HepG2 (cell line): Measurements from ENCODE around the gene HTR2A. TPM values are rescaled to one million over a fixed set of nuclear protein-coding genes. Genes with fewer than 3 reads are reported as not detected.

Source experiments
- CAMTA2 ChIP-seq: sonication (generic); formaldehyde crosslinking; IDR thresholded peaks from 2 replicates; pipeline ENCODE4 v1.4.0; 2020; ENCODE audit warnings: mild to moderate bottlenecking, missing genetic modification reagents, borderline replicate concordance
- FOXK1 ChIP-seq: sonication (generic); formaldehyde crosslinking; IDR thresholded peaks from 2 replicates; pipeline ENCODE4 v1.4.0; 2020; ENCODE audit warnings: low read depth, missing genetic modification reagents, borderline replicate concordance
- GABPA ChIP-seq, 2 experiments: IDR thresholded peaks; 2 replicates each; pipeline ENCODE4 v1.6.1; 2011 to 2016; ENCODE audit warnings: low read depth in 2 of 2, low read length in 1 of 2, missing biosample characterization in 1 of 2, missing genetic modification characterization in 1 of 2
- HIC2 ChIP-seq: sonication (generic); formaldehyde crosslinking; IDR thresholded peaks from 2 replicates; pipeline ENCODE4 v1.9.0; 2022; ENCODE audit warnings: low read depth, missing genetic modification reagents
- KDM5B ChIP-seq: sonication (generic); formaldehyde crosslinking; IDR thresholded peaks from 2 replicates; pipeline ENCODE4 v1.4.0; 2020; ENCODE audit warnings: missing genetic modification reagents, mild to moderate bottlenecking, borderline replicate concordance
- NFE2L1 ChIP-seq: sonication (generic); formaldehyde crosslinking; IDR thresholded peaks from 2 replicates; pipeline ENCODE4 v1.4.0; 2020; ENCODE audit warnings: missing genetic modification reagents, mild to moderate bottlenecking, borderline replicate concordance
- NR1H2 ChIP-seq: sonication (generic); formaldehyde crosslinking; IDR thresholded peaks from 2 replicates; pipeline ENCODE4 v1.8.1; 2022; ENCODE audit warnings: low read depth, missing genetic modification reagents, borderline replicate concordance
- STAT5B ChIP-seq: sonication (generic); formaldehyde crosslinking; IDR thresholded peaks from 2 replicates; pipeline ENCODE4 v1.4.0; 2020; ENCODE audit warnings: missing genetic modification reagents
- TFE3 ChIP-seq: IDR thresholded peaks from 2 replicates; pipeline ENCODE4 v1.6.1; 2016
- YY1 ChIP-seq: IDR thresholded peaks from 2 replicates; pipeline ENCODE4 v1.6.1; 2011; ENCODE audit warnings: low read length, low read depth, moderate library complexity, mild to moderate bottlenecking; ENCODE audit not compliant: insufficient read depth, insufficient replicate concordance
- ZNF230 ChIP-seq: sonication (generic); formaldehyde crosslinking; IDR thresholded peaks from 2 replicates; pipeline ENCODE4 v1.4.0; 2020; ENCODE audit warnings: mild to moderate bottlenecking, missing genetic modification reagents
- ZNF530 ChIP-seq: sonication (generic); formaldehyde crosslinking; IDR thresholded peaks from 2 replicates; pipeline ENCODE4 v1.5.0; 2020; ENCODE audit warnings: low read depth, mild to moderate bottlenecking, missing genetic modification reagents
- ZNF704 ChIP-seq: sonication (generic); formaldehyde crosslinking; IDR thresholded peaks from 2 replicates; pipeline ENCODE4 v1.8.1; 2023; ENCODE audit warnings: mild to moderate bottlenecking, inconsistent platforms, moderate library complexity, missing genetic modification reagents, borderline replicate concordance
- ZNF780A ChIP-seq: sonication (generic); formaldehyde crosslinking; IDR thresholded peaks from 2 replicates; pipeline ENCODE4 v1.8.0; 2022; ENCODE audit warnings: mild to moderate bottlenecking, missing genetic modification reagents, moderate library complexity
- ZSCAN25 ChIP-seq: sonication (generic); formaldehyde crosslinking; IDR thresholded peaks from 2 replicates; pipeline ENCODE4 v1.8.0; 2022; ENCODE audit warnings: mild to moderate bottlenecking, missing genetic modification reagents
- polyA plus RNA-seq, 8 experiments: library from polyadenylated mRNA; depleted of rRNA in 3 of 8; stranded (reverse) in 7 of 8; unstranded in 1 of 8; fragments of >200 nt; fragmentation: Illumina TruSeq in 4 of 8; extraction: Trizol in 4 of 8; gene quantifications; 2 replicates each; pipeline versions ENCODE4 v1.2.1 to v1.2.3, GENCODE V29; 2011 to 2016; ENCODE audit warnings: low read depth in 4 of 8, missing spikeins in 1 of 8, mixed read lengths in 1 of 8; ENCODE audit not compliant: insufficient read depth in 1 of 8
- total RNA-seq, 5 experiments: library from RNA; depleted of rRNA; stranded (reverse); fragments of >200 nt; fragmentation: Illumina TruSeq; extraction: Trizol; gene quantifications; 2 replicates each; pipeline ENCODE4 v1.2.3, GENCODE V29; 2016; ENCODE audit warnings: low read depth in 1 of 5
- TF ChIP-seq, protein P1 (sequence below): sonication (generic); formaldehyde crosslinking; IDR thresholded peaks from 2 replicates; pipeline ENCODE4 v1.8.1; 2023; ENCODE audit warnings: mild to moderate bottlenecking, missing genetic modification reagents
- TF ChIP-seq, protein P2 (sequence below): sonication (generic); formaldehyde crosslinking; conservative IDR thresholded peaks from 2 replicates; pipeline ENCODE4 v1.4.0; 2020; ENCODE audit warnings: missing genetic modification reagents

HTR2A gene
- total and polyA plus RNA-seq, 2 of the 13 experiments (the other 11 are each of a cell fraction or from before 2014, with no cell fraction given) = not detected

- TF ChIP-seq YY1 (peak; percentile 96), GABPA (IDR thresholded peaks at IDR 0.05; ENCODE audit: low read depth, low read length) (no peak), GABPA (CRISPR knock-in tag; IDR thresholded peaks at IDR 0.05; ENCODE audit: low read depth) (no peak), KDM5B (peak; percentile 95), ZNF780A (CRISPR knock-in tag) (peak; percentile 71; the same call in 1 of the 2 replicates), CAMTA2 (CRISPR knock-in tag) (peak; percentile 45; the same call in 1 of the 2 replicates), FOXK1 (peak; percentile 62; the same call in 1 of the 2 replicates), TFE3 (peak; percentile 70; the same call in 1 of the 2 replicates), ZNF704 (0 out of 2 replicates have a peak, but pooled peaks have one; percentile 50), NR1H2 (CRISPR knock-in tag) (no peak; the same call in 1 of the 2 replicates), ZNF530 (peak; percentile 72; the same call in 1 of the 2 replicates), ZSCAN25 (CRISPR knock-in tag) (no peak; the same call in none of the 2 replicates), STAT5B (CRISPR knock-in tag) (0 out of 2 replicates have a peak, but pooled peaks have one; percentile 10), ZNF230 (CRISPR knock-in tag) (no peak), NFE2L1 (CRISPR knock-in tag) (no peak; the same call in 1 of the 2 replicates), HIC2 (CRISPR knock-in tag) (peak; percentile 8; the same call in 1 of the 2 replicates)
- TF ChIP-seq, protein P1, sequence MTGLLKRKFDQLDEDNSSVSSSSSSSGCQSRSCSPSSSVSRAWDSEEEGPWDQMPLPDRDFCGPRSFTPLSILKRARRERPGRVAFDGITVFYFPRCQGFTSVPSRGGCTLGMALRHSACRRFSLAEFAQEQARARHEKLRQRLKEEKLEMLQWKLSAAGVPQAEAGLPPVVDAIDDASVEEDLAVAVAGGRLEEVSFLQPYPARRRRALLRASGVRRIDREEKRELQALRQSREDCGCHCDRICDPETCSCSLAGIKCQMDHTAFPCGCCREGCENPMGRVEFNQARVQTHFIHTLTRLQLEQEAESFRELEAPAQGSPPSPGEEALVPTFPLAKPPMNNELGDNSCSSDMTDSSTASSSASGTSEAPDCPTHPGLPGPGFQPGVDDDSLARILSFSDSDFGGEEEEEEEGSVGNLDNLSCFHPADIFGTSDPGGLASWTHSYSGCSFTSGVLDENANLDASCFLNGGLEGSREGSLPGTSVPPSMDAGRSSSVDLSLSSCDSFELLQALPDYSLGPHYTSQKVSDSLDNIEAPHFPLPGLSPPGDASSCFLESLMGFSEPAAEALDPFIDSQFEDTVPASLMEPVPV (CRISPR knock-in tag) = peak; percentile 31; the same call in 1 of the 2 replicates
- TF ChIP-seq, protein P2, sequence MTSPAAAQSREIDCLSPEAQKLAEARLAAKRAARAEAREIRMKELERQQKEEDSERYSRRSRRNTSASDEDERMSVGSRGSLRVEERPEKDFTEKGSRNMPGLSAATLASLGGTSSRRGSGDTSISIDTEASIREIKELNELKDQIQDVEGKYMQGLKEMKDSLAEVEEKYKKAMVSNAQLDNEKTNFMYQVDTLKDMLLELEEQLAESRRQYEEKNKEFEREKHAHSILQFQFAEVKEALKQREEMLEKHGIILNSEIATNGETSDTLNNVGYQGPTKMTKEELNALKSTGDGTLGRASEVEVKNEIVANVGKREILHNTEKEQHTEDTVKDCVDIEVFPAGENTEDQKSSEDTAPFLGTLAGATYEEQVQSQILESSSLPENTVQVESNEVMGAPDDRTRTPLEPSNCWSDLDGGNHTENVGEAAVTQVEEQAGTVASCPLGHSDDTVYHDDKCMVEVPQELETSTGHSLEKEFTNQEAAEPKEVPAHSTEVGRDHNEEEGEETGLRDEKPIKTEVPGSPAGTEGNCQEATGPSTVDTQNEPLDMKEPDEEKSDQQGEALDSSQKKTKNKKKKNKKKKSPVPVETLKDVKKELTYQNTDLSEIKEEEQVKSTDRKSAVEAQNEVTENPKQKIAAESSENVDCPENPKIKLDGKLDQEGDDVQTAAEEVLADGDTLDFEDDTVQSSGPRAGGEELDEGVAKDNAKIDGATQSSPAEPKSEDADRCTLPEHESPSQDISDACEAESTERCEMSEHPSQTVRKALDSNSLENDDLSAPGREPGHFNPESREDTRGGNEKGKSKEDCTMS (CRISPR knock-in tag) = no peak
Observed at GRCh38 chr13:46796515-46797474, 100.1 kb downstream of the HTR2A start, which contains the start of gene ESD (continued).
